SHP77 treated with DMSO at 0.1 percent for 48 hours (cell line): ENCODE measurements around the gene RBM20.
"Not testable (repeated sequence)": the region's sequence is repeated elsewhere in the genome, so short reads cannot be mapped to it uniquely, and the experiment has no call there.

Experiments
- DNase-seq: peaks from one replicate; lab custom pipeline; 2025; lab: John Stamatoyannopoulos, UW

RBM20 gene

GRCh38 chr10:110648692-110649346, 4.7 kb downstream of the RBM20 start:
- no peak for DNase-seq

- DNase-seq = no peak
Measured at GRCh38 chr10:110649347-110650264, 5.5 kb downstream of the RBM20 start.

- no peak for DNase-seq
Measured at GRCh38 chr10:110650265-110650668, 6.1 kb downstream of the RBM20 start.

GRCh38 chr10:110651044-110651958, 7.2 kb downstream of the RBM20 start:
- DNase-seq = peak; percentile 69

GRCh38 chr10:110652475-110653118, 8.5 kb downstream of the RBM20 start:
- DNase-seq = no peak

- no peak for DNase-seq
Measured at GRCh38 chr10:110655320-110655719, 11.2 kb downstream of the RBM20 start.

- no peak for DNase-seq
Measured at GRCh38 chr10:110656612-110657011, 12.5 kb downstream of the RBM20 start.

GRCh38 chr10:110657973-110658691, 14.0 kb downstream of the RBM20 start:
- no peak for DNase-seq

- DNase-seq = no peak
Measured at GRCh38 chr10:110659558-110659957, 15.4 kb downstream of the RBM20 start.

GRCh38 chr10:110660289-110660688, 16.2 kb downstream of the RBM20 start:
- DNase-seq = not testable (repeated sequence)

- DNase-seq = no peak
Measured at GRCh38 chr10:110661292-110661691, 17.2 kb downstream of the RBM20 start.

- no peak for DNase-seq
Measured at GRCh38 chr10:110664483-110665420, 20.6 kb downstream of the RBM20 start.

- DNase-seq = not testable (repeated sequence)
Measured at GRCh38 chr10:110666259-110666658, 22.1 kb downstream of the RBM20 start.

GRCh38 chr10:110666673-110667072, 22.5 kb downstream of the RBM20 start:
- DNase-seq = no peak

- no peak for DNase-seq
Measured at GRCh38 chr10:110667620-110668343, 23.6 kb downstream of the RBM20 start.

GRCh38 chr10:110668443-110668842, 24.3 kb downstream of the RBM20 start:
- DNase-seq = no peak

GRCh38 chr10:110670335-110670734, 26.2 kb downstream of the RBM20 start:
- no peak for DNase-seq

GRCh38 chr10:110671788-110672579, 27.8 kb downstream of the RBM20 start:
- no peak for DNase-seq
